GM21619 (cell line): ENCODE results near the gene HTT.

ENCODE experiments used
- ATAC-seq: cut with Tn5 transposase; IDR thresholded peaks from one replicate; pipeline ENCODE4 v1.9.1; 2021; ENCODE audit not compliant: unreplicated experiment

The HTT gene

DNA sequence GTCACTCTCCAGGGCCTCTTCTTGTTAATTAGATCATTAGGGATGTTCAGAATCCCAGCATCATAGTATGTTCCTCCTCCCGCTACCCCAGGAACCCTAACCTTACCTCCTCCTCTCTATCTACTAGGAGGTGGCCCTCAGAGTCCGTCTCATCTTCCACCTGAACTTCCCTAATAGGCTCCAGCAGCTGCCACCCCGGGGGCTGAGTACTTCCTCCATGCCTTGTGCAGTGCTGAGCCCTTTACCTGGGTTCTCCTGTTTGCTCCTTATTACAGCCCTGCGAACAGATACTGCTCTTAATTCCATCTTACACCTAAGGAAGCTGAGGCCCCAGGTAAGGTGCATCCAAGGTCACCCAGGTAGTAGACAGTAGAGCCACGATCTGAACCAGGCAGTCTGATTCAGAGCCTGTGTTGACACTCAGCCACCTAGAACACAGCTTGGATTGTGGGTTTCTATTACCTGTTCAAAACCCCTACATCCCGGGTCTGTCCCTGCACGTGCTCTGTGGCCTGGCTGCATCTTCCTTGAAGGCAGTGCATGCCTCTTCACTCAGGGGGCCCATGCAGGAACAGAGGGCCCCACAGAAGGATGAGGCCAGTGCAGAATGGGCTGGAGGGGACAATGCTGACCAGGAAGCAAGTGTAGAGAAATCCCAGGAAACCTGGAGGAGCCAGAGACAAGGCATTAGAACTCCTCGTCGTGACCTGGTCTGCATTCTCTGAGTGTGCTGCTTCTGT, 123.1 kb downstream of the HTT start:
- no peak for ATAC-seq

DNA sequence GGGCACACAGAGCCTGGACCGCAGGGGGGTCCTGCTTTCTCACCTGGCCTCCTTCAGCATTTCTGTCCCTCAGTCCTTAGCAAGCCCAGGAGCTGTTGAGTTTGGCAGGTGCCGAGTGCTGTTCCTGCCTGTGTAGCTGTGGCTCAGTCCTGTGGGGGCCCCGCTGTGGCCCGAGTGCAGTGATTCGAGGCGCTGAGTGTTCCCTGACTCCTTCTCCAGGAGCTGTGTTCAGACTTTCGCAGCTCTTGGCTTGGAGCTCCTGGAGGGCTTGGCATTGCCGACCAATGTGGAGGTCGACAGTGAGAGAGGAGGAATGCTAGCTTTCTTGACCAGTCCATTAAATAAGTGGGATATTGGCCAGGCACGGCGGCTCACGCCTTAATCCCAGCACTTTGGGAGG, 124.4 kb downstream of the HTT start:
- ATAC-seq = no peak

DNA sequence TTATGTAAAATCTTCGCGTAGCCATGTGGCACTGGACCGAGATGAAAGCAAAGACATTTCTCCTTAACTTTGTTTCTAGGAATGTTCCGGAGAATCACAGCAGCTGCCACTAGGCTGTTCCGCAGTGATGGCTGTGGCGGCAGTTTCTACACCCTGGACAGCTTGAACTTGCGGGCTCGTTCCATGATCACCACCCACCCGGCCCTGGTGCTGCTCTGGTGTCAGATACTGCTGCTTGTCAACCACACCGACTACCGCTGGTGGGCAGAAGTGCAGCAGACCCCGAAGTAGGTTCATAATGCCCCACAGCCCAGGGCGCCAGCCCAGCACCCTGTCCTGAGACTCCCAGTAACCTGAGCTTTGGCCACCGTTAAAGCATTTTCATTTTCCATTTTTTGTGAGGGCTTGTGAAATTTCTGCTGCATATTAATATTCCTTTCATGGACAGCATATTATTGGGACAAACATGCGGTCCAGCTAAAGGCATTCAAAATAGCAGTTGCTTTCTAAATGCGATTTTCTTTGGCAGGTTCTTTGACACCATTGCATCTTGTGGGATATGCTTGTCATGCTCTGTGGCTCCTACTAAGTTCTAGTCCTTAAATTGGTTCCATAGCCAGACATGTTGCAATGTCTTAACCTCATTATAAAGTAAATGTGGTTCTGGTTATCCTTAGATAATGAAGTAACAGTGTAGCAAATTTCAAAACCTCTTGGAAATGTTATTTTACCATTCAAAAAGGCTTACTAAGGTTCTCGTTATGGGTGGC, 125.4 kb downstream of the HTT start:
- ATAC-seq = no peak

DNA sequence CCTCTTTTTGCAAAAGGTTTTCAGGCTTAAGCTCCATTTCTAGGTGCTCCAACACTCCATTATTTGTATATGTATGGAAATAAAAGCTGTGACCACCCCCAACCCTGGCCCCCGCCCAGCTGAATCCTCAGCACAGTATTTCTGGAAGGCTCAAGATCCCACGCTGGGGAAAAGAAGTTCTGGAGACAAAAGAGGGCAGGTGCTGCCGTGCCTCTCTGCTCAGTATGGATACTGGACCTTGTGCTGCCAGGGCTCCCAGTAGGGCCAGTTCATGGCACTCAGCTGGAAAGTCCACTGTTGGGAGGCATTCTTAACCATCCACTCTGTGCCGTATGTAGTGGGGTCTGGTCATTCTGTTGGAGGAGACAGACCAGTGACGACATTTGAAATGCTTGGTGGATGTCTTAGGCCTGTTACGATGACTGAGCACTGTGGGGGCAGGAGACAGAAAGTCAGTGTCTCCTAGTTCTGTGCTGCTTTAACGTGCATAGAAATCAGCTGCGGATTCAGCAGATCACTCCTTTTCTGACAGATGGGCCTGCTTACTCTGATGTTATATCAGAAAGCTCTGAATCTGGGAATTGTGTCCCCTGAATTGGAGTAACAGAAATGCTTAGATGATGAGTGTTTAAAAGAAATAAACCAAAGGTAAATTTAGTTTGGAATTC, 126.1 kb downstream of the HTT start:
- no peak for ATAC-seq

DNA sequence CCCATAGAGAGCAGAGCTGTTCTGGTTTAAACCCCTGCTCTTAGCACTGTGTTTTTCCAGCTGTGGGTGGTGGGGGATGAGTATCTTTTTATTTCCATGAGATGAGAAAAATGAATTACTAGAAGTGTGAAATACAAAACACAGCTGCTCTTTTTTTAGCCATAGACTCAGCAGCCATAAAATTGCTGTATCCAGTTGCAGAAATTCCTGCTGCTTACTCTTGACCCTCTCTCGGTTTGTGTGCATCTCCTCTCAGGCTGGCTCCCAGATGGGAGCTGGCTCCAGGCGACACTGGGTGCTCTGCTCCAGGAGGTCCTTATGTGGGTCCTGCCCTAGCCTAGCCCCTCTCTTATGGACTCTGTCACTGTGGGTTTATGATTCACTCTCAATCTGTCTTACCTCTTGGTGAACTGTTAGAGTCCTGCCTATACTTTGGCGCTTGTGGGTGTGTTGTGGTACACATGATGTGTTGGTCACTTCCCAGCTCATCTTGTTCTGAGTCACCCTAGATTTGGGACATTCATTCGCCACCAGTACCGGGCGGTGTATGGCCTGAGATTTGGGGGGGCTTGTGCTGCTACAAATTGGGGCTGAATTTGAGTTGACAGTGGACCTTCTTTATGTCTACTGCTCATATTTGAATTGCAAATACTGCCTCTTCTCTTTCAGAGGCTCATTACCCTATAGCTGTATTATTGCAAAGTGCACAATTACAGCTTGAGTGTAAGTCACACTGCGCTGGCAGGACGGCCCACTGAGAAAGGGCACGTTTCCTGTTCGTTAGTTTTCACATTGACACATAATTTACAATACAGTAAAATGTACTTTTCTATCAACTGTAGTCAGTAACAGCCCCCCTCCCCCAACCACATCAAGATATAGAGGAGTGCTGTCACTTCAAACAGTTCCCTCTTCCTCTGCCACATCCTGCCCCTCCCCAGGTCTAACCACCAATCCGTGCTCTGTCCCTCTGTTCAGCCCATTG, 127.5 kb downstream of the HTT start:
- peak; percentile 60 for ATAC-seq

DNA sequence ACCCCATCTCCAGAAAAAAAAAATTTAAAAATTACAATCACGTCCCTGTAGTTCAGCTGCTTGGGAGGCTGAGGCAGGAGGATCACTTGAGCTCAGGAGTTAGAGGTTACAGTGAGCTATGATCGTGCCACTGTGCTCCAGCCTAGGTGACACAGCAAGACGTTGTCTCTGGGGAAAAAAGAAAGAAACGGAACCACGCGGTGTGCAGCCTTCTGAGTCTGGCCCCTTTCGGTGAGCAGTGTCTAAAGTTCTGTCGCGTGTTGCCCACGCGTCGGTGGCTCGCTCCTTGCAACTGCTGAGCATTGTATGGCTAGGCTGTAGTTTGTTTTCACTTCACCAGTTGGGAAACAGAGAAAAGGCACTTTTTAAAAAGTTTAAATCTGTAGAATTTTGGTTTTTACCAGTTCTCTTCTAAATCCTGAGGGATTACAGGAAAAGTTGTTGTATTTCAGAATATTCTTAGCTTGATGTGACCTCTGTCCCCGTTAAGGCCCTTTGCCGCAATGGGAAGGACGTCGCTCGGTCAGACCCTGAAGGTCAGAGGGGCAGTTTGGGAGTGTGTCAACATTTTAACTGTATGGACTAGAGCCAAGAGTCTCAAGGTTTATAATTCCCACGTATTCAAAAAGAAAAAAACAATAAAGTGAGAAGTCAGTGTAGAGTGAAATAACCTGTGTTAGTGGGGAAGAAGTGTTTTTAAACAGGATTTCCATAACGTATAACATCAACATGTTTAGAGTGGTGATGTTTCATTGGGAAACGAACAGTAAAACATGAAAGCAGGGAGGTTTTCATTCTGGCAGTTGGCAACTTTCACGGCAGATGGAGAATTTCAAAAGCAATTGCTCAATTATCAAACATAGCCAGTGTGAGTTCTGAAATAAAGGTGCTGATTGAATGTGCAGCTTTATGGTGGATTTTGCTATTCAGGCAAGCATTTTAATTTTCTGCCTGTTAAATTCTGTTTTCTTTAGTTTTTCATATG, 128.6 kb downstream of the HTT start:
- ATAC-seq = no peak

DNA sequence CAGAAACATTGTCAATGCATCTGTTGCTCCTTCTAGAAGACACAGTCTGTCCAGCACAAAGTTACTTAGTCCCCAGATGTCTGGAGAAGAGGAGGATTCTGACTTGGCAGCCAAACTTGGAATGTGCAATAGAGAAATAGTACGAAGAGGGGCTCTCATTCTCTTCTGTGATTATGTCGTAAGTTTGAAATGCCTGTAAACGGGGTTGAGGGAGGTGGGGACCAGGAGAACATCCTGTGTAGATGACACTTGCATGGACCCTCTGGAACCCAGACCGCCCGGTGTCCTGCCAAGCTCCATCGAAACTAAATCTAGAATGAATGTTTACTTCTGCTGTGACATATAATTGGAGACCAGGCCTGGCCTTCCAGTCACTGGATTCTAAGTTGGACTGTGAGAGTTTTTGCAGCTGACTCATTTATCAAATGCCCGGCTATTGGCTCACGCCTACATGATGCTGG, 129.5 kb downstream of the HTT start:
- no peak for ATAC-seq

DNA sequence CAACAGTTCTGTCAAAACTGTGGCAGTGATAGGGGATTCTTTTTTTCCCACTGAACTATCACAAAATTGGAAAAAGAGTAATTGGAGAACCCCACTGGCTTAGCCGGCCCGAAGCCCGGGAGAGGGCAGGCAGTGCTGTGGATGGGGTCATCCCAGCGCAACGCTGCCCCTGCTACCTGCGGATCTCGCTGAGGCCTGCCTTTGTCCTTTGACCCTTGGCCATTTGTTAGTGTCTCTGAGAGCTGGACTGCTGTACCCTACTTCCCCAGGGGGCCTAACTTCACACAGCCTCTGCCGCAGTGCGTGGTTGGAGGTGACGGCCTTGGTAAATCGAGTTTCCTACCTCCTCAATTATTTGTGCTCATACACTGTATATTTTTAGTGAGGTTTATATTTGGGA, 131.5 kb downstream of the HTT start:
- ATAC-seq = no peak

DNA sequence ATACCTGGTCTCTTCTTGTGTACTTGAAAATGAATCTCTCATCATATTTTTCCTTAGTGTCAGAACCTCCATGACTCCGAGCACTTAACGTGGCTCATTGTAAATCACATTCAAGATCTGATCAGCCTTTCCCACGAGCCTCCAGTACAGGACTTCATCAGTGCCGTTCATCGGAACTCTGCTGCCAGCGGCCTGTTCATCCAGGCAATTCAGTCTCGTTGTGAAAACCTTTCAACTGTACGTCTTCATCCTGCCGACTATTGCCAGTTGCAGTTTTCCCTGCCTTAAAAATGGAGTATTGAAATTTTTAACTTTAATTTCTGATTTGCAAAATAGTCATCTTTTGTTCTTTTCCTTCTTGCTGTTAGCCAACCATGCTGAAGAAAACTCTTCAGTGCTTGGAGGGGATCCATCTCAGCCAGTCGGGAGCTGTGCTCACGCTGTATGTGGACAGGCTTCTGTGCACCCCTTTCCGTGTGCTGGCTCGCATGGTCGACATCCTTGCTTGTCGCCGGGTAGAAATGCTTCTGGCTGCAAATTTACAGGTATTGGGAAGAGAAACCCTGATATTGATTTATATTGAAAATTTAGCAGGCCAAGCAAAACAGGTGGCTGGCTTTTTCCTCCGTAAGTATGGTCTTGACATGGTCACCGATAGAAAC, 132.1 kb downstream of the HTT start:
- no peak for ATAC-seq

DNA sequence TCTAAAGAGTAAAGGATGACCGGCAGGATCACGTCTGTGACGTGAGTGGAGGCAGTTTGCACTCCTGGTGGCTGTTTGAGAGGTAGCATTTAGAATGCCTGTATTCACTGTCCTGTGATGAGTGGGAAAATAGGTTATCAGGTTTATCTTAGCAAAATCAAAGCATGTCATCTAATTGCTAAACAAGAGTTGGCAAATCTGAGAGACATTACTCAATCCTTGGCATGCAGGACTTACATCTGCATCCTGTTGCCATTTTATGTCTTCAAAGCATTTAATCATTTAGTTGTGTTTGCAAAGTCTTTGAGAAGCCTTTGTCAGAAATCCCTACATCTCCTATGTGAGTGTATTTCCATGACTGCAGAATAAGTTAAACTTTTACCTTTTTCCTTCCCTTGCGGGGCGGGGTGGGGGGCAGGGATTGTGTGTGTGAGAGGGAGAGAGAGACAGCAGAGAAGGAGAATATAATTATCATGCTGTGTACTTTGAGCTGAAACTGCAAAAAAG, 133.1 kb downstream of the HTT start:
- ATAC-seq = no peak

DNA sequence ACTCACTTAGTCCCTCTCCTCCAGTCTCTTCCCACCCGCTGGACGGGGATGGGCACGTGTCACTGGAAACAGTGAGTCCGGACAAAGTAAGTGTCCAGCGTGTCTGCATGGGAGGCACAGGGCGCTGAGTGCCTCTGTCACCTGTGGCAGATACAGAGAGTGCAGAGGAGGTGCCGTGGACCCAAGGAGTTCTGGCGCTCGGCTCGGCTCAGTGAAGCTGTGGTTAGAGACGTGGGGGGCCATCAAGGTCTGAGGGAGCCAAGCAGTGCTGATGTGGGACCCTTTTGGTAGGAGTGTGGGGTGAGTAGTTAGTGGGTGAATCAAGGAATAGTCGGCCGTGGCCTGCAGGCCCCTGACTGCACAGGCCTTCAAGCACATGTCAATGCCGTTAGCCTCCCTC, 134.3 kb downstream of the HTT start:
- ATAC-seq = no peak

DNA sequence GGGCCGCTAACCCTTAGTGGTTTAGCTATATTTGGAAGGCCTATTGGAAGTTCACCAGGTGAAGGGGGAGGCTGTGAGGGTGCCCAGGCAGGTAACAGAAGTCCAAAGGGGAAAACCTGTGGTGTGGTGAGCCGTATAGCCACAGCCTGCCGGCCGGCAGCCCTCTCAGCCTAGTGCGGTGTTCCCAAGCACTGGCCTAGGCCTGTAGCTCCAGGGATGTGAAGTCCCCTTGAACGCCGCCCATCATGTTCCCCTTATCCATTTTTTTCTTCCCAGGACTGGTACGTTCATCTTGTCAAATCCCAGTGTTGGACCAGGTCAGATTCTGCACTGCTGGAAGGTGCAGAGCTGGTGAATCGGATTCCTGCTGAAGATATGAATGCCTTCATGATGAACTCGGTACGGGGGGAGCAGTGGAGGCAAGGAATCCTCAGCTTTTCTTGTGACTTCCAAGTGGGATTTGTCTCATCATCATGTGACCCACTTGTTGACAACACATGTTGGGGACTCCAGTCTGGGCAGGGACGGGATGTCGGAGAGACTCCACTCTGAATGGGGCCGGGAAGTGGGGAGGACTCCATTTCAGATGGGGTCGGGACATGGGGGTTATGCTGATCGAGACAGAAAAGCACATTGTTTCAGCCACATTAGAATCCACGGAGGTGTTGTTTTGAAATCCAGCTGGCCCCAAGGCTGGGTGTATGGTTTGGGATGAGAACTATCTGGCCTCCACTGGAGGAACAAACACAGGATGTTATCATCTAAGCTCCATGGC, 135.3 kb downstream of the HTT start:
- ATAC-seq = no peak

DNA sequence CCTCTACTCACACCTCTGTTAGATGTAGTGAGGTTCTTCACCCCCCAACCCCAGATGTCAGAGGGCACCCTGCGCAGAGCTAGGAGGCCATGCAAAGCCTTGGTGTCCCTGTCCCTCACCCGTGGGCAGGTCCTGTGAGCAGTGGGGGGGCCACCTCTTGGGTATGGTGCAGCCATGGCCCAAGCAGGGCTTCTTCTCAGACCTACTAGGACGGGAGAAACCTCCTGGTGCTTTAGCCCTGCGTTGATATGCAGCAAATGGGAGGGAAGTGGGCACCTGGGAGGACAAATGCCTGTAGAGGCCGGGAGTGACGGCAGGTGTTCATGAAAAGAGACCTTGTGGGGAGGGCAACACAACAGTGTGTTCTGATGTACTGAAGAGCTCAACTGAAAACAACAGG, 136.0 kb downstream of the HTT start:
- no peak for ATAC-seq

DNA sequence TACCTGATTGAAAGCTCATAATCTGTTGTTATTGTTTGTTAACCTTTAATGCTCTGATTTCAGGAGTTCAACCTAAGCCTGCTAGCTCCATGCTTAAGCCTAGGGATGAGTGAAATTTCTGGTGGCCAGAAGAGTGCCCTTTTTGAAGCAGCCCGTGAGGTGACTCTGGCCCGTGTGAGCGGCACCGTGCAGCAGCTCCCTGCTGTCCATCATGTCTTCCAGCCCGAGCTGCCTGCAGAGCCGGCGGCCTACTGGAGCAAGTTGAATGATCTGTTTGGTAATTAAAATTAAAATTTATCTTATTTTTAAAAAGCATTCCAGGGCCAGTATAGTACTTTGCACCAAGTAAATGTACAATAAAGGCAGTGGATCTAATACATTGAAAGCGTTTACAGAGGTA, 137.4 kb downstream of the HTT start:
- ATAC-seq = no peak

DNA sequence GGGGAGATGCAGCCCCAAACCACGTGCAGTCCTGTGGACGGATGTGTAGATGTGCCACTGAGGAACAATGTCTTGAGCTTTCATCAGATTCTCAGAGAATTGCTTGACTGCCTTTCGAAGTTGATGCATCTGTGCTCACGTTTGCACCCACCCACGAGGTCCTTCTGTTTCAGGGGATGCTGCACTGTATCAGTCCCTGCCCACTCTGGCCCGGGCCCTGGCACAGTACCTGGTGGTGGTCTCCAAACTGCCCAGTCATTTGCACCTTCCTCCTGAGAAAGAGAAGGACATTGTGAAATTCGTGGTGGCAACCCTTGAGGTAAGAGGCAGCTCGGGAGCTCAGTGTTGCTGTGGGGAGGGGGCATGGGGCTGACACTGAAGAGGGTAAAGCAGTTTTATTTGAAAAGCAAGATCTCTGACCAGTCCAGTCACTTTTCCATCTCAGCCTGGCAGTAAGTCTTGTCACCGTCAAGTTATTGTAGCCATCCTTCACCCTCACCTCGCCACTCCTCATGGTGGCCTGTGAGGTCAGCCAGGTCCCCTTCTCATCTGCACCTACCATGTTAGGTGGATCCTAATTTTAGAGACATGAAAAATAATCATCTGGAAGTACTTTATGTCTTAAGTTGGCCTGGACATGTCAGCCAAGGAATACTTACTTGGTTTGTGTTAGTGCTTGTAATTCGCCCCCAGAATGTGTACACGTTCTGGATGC, 138.1 kb downstream of the HTT start:
- ATAC-seq = no peak

DNA sequence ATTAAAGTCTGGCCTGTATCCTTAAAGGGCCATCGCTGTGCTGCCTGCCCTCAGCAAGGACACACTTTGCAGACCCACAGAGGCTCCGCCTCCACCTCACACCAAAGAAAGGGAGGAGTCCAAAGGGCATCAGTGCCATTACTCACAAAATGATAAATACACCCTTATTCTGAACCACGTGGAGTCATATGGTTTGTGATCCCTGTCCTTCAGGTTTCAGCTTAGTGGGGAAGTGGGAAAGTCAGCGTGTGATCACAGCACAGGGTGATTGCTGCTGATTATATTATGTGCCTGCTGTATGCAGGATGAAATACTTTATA, 138.6 kb downstream of the HTT start:
- ATAC-seq = no peak

DNA sequence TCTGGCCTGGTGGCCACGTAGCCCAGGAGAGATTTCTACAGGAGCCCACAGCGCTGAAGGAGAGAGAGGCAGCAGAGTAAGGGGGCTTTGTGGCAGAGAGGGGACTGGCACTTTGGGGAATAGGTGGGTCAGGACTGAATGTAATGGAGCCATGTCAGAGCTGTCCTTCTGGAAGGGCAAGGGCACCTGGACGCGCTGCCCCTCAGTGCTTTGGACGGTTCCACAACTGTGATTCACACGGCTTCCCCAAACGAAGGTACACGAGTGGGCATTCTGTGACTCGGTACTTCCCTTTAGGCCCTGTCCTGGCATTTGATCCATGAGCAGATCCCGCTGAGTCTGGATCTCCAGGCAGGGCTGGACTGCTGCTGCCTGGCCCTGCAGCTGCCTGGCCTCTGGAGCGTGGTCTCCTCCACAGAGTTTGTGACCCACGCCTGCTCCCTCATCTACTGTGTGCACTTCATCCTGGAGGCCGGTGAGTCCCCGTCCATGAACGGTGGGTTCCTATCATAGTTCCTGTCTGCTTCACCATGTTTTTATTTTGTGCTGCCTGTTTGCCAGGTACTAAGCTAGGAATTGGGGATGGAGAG, 139.3 kb downstream of the HTT start:
- ATAC-seq = no peak
